SJSA1 (cell line): ENCODE results near the gene SURF4. TPM values are rescaled to one million over a fixed set of nuclear protein-coding genes. Genes with fewer than 3 reads are reported as not detected.
"Not testable (repeated sequence)": the region's sequence is repeated elsewhere in the genome, so short reads cannot be mapped to it uniquely, and the experiment has no call there.

Source experiments
- DNase-seq, 2 experiments: peaks; one replicate each; pipeline ENCODE4 v3.0.0-alpha.2; 2015 to 2020; ENCODE audit warnings: low spot score in 2 of 2, low read depth in 1 of 2
- H3K27ac ChIP-seq: fragments of 250-450 bp; sonication (Bioruptor Pico); 2 replicates; pipeline ENCODE4 v1.5.1; 2020; ENCODE audit warnings: mild to moderate bottlenecking, moderate library complexity
- H3K27me3 ChIP-seq: fragments of 250-450 bp; sonication (Bioruptor Pico); replicated peaks from 2 replicates; pipeline ENCODE4 v1.5.1; 2020; ENCODE audit warnings: mild to moderate bottlenecking, moderate library complexity
- H3K36me3 ChIP-seq: fragments of 250-450 bp; sonication (Bioruptor Pico); 2 replicates; pipeline ENCODE4 v1.5.1; 2020; ENCODE audit warnings: mild to moderate bottlenecking
- H3K4me1 ChIP-seq: fragments of 250-450 bp; sonication (Bioruptor Pico); replicated peaks from 2 replicates; pipeline ENCODE4 v1.6.1; 2021; ENCODE audit warnings: mild to moderate bottlenecking
- H3K4me3 ChIP-seq: fragments of 250-450 bp; sonication (Bioruptor Pico); 2 replicates; pipeline ENCODE4 v1.5.1; 2020; ENCODE audit warnings: mild to moderate bottlenecking
- H3K9me3 ChIP-seq: fragments of 250-450 bp; sonication (Bioruptor Pico); replicated peaks from 2 replicates; pipeline ENCODE4 v1.5.1; 2020; ENCODE audit warnings: mild to moderate bottlenecking
- total RNA-seq: library from RNA; depleted of rRNA; stranded (reverse); fragments of >200 nt; shearing (Covaris generic); gene quantifications from 2 replicates; pipeline ENCODE4 v1.2.3, GENCODE V29; 2014

SURF4 gene
- total RNA-seq, 1 experiment from 2014 or later = 393 TPM

DNA sequence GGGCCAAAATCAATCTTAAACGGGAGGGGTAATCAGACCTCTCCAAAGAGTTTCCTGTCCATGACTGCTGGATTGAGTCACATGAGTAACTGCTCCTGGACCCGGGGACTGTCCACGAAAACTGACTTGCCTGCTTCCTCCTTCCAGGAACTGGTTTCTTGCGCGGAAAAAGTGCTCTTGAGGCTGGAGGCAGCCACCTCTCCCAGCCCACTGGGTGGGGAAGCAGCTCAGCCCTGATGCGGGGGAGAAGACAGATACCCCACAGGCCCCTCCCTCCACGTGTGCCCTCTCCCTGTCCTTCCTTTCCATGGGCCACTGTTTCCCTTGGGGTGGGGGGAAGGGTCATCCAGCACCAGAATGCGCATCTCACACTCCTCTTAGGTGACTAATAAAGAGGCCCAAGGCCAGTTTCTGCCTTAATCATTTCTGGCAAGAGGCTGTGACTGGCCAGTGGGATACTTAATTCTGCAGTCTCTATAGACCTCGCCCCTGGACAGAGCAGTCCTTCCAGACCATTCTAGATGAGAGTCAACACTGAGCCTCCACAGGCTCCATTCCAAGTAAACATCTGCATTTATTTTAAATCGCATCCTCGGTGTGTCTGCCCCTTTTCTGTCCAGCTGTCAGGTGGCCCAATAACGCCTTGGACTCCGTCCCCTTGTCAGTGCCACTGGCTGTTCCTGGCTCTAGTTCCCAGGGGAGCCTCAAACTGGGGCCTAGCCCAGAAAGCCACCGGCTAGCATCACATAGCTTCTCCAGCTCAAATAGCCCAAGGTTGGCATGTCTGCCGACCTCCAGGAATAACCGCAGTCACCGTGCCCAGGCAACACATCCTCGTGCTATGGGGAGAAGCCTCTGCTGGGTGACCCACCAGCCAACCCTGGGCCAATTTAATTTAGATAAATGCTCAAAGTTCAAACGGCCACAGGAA lies 29.9 kb upstream of the SURF4 start:
- H3K27ac ChIP-seq = no peak overlapping the region
- no peak overlapping the region for H3K4me3 ChIP-seq
- DNase-seq = no peak
- no peaks in the 10 kb centered on the region for H3K9me3 ChIP-seq
- peaks cover 57% of the 10 kb centered on the region for H3K36me3 ChIP-seq
- H3K4me1 ChIP-seq = no peaks in the 10 kb centered on the region
- H3K27me3 ChIP-seq = no peaks in the 10 kb centered on the region

DNA sequence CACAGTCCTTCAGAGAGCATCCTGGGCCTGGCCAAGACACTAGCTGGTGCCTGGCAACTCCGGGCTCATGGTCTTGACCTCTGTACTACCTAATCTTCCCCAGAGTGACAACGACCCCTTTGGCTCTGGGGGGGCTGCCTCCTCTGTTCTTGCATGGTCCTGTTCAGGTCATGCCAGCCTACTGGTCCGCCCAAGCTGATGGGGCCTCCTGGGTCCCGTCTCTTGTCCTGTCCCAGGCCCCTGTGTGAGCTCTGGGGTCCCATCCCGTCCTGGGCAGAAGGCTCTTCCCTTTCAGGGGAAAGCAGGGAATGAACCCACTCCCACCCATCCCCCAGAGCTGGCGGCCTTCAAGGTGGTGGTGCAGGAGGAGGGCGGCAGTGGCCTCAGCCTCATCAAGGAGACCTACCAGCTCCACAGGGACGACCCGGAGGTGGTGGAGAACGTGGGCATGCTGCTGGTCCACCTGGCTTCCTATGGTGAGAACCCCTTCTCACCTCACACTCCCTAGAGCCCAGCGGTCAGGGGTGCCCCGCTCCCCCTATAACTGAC lies 28.7 kb upstream of the SURF4 start:
- Histone ChIP-seq H3K27ac (no peak overlapping the region), H3K36me3 (peaks cover 45% of the 10 kb centered on the region), H3K4me3 (no peak overlapping the region), H3K27me3 (no peaks in the 10 kb centered on the region), H3K4me1 (no peaks in the 10 kb centered on the region), H3K9me3 (no peaks in the 10 kb centered on the region)
- no peak for DNase-seq

DNA sequence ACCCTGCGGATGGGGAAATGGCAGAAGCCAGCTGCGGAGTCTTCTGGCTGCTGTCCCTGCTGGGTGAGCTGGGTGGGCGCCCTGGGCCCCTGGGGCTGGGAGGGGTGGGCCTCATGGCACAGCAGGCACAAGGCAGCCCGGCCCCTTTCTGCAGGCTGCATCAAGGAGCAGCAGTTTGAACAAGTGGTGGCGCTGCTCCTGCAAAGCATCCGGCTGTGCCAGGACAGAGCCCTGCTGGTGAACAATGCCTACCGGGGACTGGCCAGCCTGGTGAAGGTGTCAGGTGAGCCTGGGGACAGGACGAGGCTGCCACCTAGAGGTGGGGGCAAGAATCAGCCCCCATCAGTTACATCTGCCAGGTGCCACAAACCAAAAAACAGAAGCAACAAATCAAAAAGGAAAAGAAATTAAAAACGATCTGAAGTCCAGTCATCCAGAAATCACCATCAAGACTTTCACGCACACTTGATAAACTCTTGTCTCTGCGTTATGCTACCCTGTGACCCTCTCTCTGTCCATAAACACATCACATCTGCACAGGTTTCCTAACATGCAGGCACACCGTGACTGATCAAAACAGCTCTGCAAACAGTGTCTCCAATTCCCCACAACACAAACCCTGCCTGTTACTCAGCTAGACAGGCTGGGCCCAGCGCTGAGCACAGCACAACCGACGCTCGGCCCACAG lies 28.1 kb upstream of the SURF4 start:
- Histone ChIP-seq H3K27ac (no peak overlapping the region), H3K4me1 (no peaks in the 10 kb centered on the region), H3K9me3 (no peaks in the 10 kb centered on the region), H3K27me3 (no peaks in the 10 kb centered on the region), H3K36me3 (peaks cover 42% of the 10 kb centered on the region), H3K4me3 (no peak overlapping the region)
- no peak for DNase-seq

DNA sequence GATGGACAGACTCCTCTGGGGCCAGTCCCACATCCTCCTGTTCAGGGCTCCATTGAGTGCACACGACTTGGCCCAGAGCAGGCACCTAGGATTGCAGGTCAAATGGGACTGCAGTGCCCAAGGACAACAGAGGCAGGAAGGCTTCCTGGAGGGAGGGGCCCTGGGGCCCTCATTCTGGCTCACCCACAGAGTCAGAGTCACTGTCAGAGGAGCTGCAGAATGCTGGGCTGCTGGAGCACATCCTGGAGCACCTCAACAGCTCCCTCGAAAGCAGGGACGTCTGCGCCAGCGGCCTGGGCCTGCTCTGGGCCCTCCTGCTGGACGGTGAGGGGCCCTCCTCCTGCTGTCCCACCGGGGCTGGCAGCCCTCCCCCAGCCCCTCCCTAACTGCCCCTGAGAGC lies 26.8 kb upstream of the SURF4 start:
- Histone ChIP-seq H3K9me3 (no peaks in the 10 kb centered on the region), H3K4me3 (no peak overlapping the region), H3K36me3 (peaks cover 38% of the 10 kb centered on the region), H3K27me3 (no peaks in the 10 kb centered on the region), H3K27ac (no peak overlapping the region), H3K4me1 (no peaks in the 10 kb centered on the region)
- DNase-seq = no peak

GRCh38 chr9:133401588-133401987 lies 25.7 kb upstream of the SURF4 start:
- Histone ChIP-seq H3K27me3 (no peaks in the 10 kb centered on the region), H3K9me3 (no peaks in the 10 kb centered on the region), H3K27ac (no peak overlapping the region), H3K36me3 (peaks cover 29% of the 10 kb centered on the region), H3K4me3 (no peak overlapping the region), H3K4me1 (no peaks in the 10 kb centered on the region)
- DNase-seq = no peak

DNA sequence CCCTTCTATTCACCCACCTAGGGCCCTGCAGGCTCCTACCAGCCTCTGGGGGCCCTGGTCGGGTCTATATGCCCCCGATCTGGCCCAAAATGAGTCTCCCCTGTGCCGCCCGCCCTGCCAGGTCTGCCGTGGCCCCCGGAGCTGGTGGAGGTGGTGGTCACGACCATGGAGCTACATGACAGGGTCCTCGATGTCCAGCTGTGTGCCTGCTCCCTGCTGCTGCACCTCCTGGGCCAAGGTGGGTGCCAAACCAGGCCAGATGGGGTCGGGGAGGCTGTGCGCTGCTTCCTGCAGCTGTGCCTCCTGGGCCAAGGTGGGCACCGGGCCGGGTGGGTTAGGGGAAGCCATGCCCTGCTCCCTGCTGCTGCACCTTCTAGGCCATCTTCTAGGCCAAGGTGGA lies 24.4 kb upstream of the SURF4 start:
- Histone ChIP-seq H3K4me3 (no peak overlapping the region), H3K27ac (no peak overlapping the region), H3K4me1 (no peaks in the 10 kb centered on the region), H3K36me3 (peaks cover 16% of the 10 kb centered on the region; the same call in 1 of the 2 replicates), H3K27me3 (no peaks in the 10 kb centered on the region; the same call in 1 of the 2 replicates), H3K9me3 (no peaks in the 10 kb centered on the region)
- no peak for DNase-seq

GRCh38 chr9:133397895-133398294 lies 22.0 kb upstream of the SURF4 start:
- Histone ChIP-seq H3K36me3 (no peaks in the 10 kb centered on the region), H3K4me1 (no peaks in the 10 kb centered on the region), H3K4me3 (no peak overlapping the region), H3K9me3 (no peaks in the 10 kb centered on the region), H3K27ac (no peak overlapping the region), H3K27me3 (no peaks in the 10 kb centered on the region; the same call in 1 of the 2 replicates)
- no peak for DNase-seq

GRCh38 chr9:133397370-133397769 lies 21.5 kb upstream of the SURF4 start:
- no peaks in the 10 kb centered on the region; the same call in 1 of the 2 replicates for H3K27me3 ChIP-seq
- H3K4me1 ChIP-seq = no peaks in the 10 kb centered on the region
- no peak overlapping the region for H3K27ac ChIP-seq
- H3K9me3 ChIP-seq = no peaks in the 10 kb centered on the region
- H3K36me3 ChIP-seq = no peaks in the 10 kb centered on the region
- no peak overlapping the region for H3K4me3 ChIP-seq
- no peak for DNase-seq

DNA sequence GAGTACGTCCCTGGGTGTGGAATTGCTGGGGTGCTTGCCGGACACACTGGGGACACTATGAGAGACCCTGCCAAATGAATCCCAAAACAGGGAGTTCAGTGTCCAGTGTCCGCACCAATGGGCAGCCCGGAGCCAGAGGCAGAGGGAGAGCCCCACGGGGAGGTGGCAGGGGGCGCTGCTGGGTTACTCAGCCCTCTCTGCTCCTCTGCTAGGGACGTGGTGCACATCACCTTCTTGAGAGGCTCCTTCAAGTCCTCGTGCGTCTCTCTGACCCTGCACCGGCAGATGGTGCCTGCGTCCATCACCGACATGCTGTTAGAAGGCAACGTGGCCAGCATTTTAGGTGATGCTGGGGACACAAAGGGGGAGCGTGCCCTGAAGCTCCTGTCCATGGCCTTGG lies 21.1 kb upstream of the SURF4 start:
- DNase-seq = no peak
- H3K4me3 ChIP-seq = no peak overlapping the region
- H3K36me3 ChIP-seq = no peaks in the 10 kb centered on the region

GRCh38 chr9:133394687-133395271 lies 18.9 kb upstream of the SURF4 start:
- no peak overlapping the region for H3K4me3 ChIP-seq
- H3K4me1 ChIP-seq = no peaks in the 10 kb centered on the region
- no peak overlapping the region for H3K27ac ChIP-seq
- H3K36me3 ChIP-seq = no peaks in the 10 kb centered on the region
- no peak for DNase-seq
- no peaks in the 10 kb centered on the region for H3K9me3 ChIP-seq
- peaks cover 7% of the 10 kb centered on the region for H3K27me3 ChIP-seq

More for the DNA sequence above, 21.1 kb upstream of the SURF4 start:
- Histone ChIP-seq H3K27me3 (no peaks in the 10 kb centered on the region; the same call in 1 of the 2 replicates), H3K4me1 (no peaks in the 10 kb centered on the region), H3K27ac (no peak overlapping the region), H3K9me3 (no peaks in the 10 kb centered on the region)

DNA sequence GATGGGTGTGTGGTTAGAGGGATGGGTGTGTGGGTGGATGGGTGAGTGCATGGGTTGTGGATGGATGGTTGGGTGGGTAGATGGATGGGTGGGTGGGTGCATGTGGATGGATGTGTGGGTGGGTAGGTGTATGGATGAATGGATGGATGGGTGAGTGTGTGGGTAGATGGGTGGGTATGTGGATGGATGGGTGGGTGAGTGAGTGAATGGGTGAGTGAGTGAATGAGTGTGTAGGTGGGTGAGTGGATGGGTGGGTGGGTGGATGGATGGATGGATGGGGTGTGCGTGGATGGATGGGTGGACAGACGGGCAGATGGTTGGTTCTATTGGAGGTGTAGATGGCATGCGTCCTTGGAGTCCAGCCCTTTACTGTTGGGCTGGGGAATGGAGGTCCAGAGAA lies 17.5 kb upstream of the SURF4 start:
- peaks cover 7% of the 10 kb centered on the region for H3K27me3 ChIP-seq
- no peak overlapping the region for H3K27ac ChIP-seq
- H3K36me3 ChIP-seq = no peaks in the 10 kb centered on the region
- DNase-seq = no peak
- no peaks in the 10 kb centered on the region for H3K9me3 ChIP-seq
- H3K4me3 ChIP-seq = no peak overlapping the region
- H3K4me1 ChIP-seq = no peaks in the 10 kb centered on the region

GRCh38 chr9:133392308-133392707 lies 16.4 kb upstream of the SURF4 start:
- H3K27me3 ChIP-seq, H3K4me1 ChIP-seq, H3K9me3 ChIP-seq, DNase-seq, H3K4me3 ChIP-seq, H3K36me3 ChIP-seq, H3K27ac ChIP-seq: not testable (repeated sequence)

GRCh38 chr9:133391449-133391848 lies 15.6 kb upstream of the SURF4 start:
- H3K4me1 ChIP-seq, H3K27ac ChIP-seq, H3K27me3 ChIP-seq, H3K4me3 ChIP-seq, H3K9me3 ChIP-seq, H3K36me3 ChIP-seq, DNase-seq: not testable (repeated sequence)

- Histone ChIP-seq H3K4me1 (no peaks in the 10 kb centered on the region), H3K27ac (no peak overlapping the region), H3K27me3 (peaks cover 7% of the 10 kb centered on the region), H3K4me3 (no peak overlapping the region), H3K9me3 (no peaks in the 10 kb centered on the region), H3K36me3 (no peaks in the 10 kb centered on the region)
- no peak for DNase-seq
Observed at GRCh38 chr9:133390713-133391112, 14.9 kb upstream of the SURF4 start.
